SK-N-SH (cell line): ENCODE data around the gene MYO1C. TPM values are rescaled to one million over a fixed set of nuclear protein-coding genes. Genes with fewer than 3 reads are reported as not detected.

Experiments used
- CTCF ChIA-PET: fragments of 300-600, 350-600 bp; formaldehyde crosslinking; extraction: SDS; loops from one replicate; lab custom pipeline; 2021; lab: Yijun Ruan, JAX
- POLR2A ChIA-PET: fragments of 350-600 bp; sonication (Branson Sonifier 250); formaldehyde crosslinking; extraction: SDS; loops from one replicate; lab custom pipeline; 2020; ENCODE audit warnings: antibody characterized with exemption, inconsistent platforms; lab: Yijun Ruan, JAX
- DNase-seq: peaks from one replicate; pipeline ENCODE4 v3.0.0; 2012
- H2AFZ ChIP-seq: fragments of 200-600 bp; sonication (generic); 2 replicates; pipeline ENCODE4 v1.8.1; 2016; ENCODE audit warnings: antibody characterized with exemption, mild to moderate bottlenecking, low read depth
- H3F3A ChIP-seq: fragments of 200-600 bp; sonication (generic); replicated peaks from 2 replicates; pipeline ENCODE3; 2016; ENCODE audit warnings: antibody characterized with exemption, mild to moderate bottlenecking; ENCODE audit not compliant: insufficient read depth
- H3K27ac ChIP-seq, 2 experiments: fragments of 200-500 bp in 1 of 2; fragments of 200-600 bp in 1 of 2; sonication (Bioruptor generic) in 1 of 2; sonication (generic), shearing (Covaris generic) in 1 of 2; 2 replicates each; pipeline versions ENCODE4 v1.5.1 to v1.6.1; 2014 to 2016; ENCODE audit warnings: low read depth in 2 of 2, inconsistent platforms in 1 of 2, low read length in 1 of 2, mild to moderate bottlenecking in 1 of 2, mixed read lengths in 1 of 2
- H3K27me3 ChIP-seq: fragments of 200-600 bp; sonication (generic), shearing (Covaris generic); 2 replicates; pipeline ENCODE4 v1.6.1; 2016; ENCODE audit warnings: mixed run types; ENCODE audit not compliant: insufficient read depth
- H3K36me3 ChIP-seq, 2 experiments: fragments of 200-500 bp in 1 of 2; fragments of 200-600 bp in 1 of 2; sonication (Bioruptor generic) in 1 of 2; sonication (generic) in 1 of 2; replicated peaks in 1 of 2; 2 replicates each; pipeline versions ENCODE3 to v1.5.1; 2014 to 2016; ENCODE audit warnings: low read length in 1 of 2, mild to moderate bottlenecking in 1 of 2; ENCODE audit not compliant: insufficient read depth in 2 of 2, control insufficient read depth in 1 of 2
- H3K4me1 ChIP-seq, 2 experiments: fragments of 200-500 bp in 1 of 2; fragments of 200-600 bp in 1 of 2; sonication (Bioruptor generic) in 1 of 2; sonication (generic), shearing (Covaris generic) in 1 of 2; 2 replicates each; pipeline versions ENCODE4 v1.5.1 to v1.6.1; 2014 to 2016; ENCODE audit warnings: low read depth in 1 of 2, low read length in 1 of 2, mixed run types in 1 of 2; ENCODE audit not compliant: insufficient read depth in 2 of 2, control insufficient read depth in 1 of 2
- H3K4me2 ChIP-seq: fragments of 200-600 bp; sonication (generic), shearing (Covaris generic); 2 replicates; pipeline ENCODE4 v1.6.1; 2017; ENCODE audit warnings: mixed run types
- H3K4me3 ChIP-seq, 2 experiments: fragments of 200-500 bp in 1 of 2; fragments of 200-600 bp in 1 of 2; sonication (Bioruptor generic) in 1 of 2; sonication (generic), shearing (Covaris generic) in 1 of 2; 2 replicates each; pipeline versions ENCODE4 v1.5.1 to v1.8.1; 2014 to 2016; ENCODE audit warnings: low read depth in 2 of 2, inconsistent platforms in 1 of 2, low read length in 1 of 2, mild to moderate bottlenecking in 1 of 2, mixed read lengths in 1 of 2, moderate library complexity in 1 of 2
- H3K79me2 ChIP-seq: fragments of 200-600 bp; sonication (generic); 2 replicates; pipeline ENCODE4 v1.8.1; 2017; ENCODE audit warnings: mild to moderate bottlenecking; ENCODE audit not compliant: insufficient read depth
- H3K9ac ChIP-seq: fragments of 200-600 bp; sonication (generic); 2 replicates; pipeline ENCODE4 v1.6.1; 2017; ENCODE audit warnings: mixed run types
- H3K9me2 ChIP-seq: fragments of 200-600 bp; sonication (generic); 2 replicates; pipeline ENCODE4 v1.6.1; 2017; ENCODE audit warnings: mixed run types
- H3K9me3 ChIP-seq: fragments of 200-600 bp; sonication (generic); 2 replicates; pipeline ENCODE4 v1.6.1; 2017; ENCODE audit warnings: mixed run types, mild to moderate bottlenecking, moderate library complexity
- H4K20me1 ChIP-seq: fragments of 200-600 bp; sonication (generic); 2 replicates; pipeline ENCODE4 v1.6.1; 2017; ENCODE audit warnings: mild to moderate bottlenecking, mixed run types; ENCODE audit not compliant: insufficient read depth
- EP300 ChIP-seq, 2 experiments: IDR thresholded peaks; 2 replicates each; pipeline versions ENCODE4 v1.4.0 to v1.6.1; 2012; ENCODE audit warnings: borderline replicate concordance in 1 of 2, low read depth in 1 of 2, low read length in 1 of 2
- FOSL2 ChIP-seq: IDR thresholded peaks from 2 replicates; pipeline ENCODE4 v1.4.0; 2012; ENCODE audit warnings: low read depth, mild to moderate bottlenecking, moderate library complexity, borderline replicate concordance
- FOXM1 ChIP-seq: IDR thresholded peaks from 2 replicates; pipeline ENCODE4 v1.4.0; 2012; ENCODE audit warnings: low read depth, mild to moderate bottlenecking
- MEF2A ChIP-seq: IDR thresholded peaks from 2 replicates; pipeline ENCODE4 v1.4.0; 2012; ENCODE audit warnings: low read depth, borderline replicate concordance
- NFIC ChIP-seq: IDR thresholded peaks from 2 replicates; pipeline ENCODE4 v1.4.0; 2012; ENCODE audit warnings: borderline replicate concordance
- RAD21 ChIP-seq: IDR thresholded peaks from 2 replicates; pipeline ENCODE4 v1.6.1; 2012; ENCODE audit warnings: mild to moderate bottlenecking, low read length
- RCOR1 ChIP-seq: fragments of 150-350 bp; IDR thresholded peaks from 2 replicates; pipeline ENCODE4 v1.6.1; 2017; ENCODE audit warnings: antibody characterized with exemption, low read length
- RXRA ChIP-seq: IDR thresholded peaks from 2 replicates; pipeline ENCODE4 v1.4.0; 2012; ENCODE audit warnings: low read depth, mild to moderate bottlenecking, borderline replicate concordance
- SIN3A ChIP-seq: IDR thresholded peaks from 2 replicates; pipeline ENCODE4 v1.6.1; 2012; ENCODE audit warnings: low read depth, mild to moderate bottlenecking, low read length, moderate library complexity, borderline replicate concordance
- SMC3 ChIP-seq: IDR thresholded peaks from 2 replicates; pipeline ENCODE4 v1.6.1; 2012; ENCODE audit warnings: low read depth, low read length, improper control_type of control experiment
- USF1 ChIP-seq: IDR thresholded peaks from 2 replicates; pipeline ENCODE4 v1.4.0; 2012; ENCODE audit warnings: low read depth, borderline replicate concordance
- WGBS: methylation state at CpG from one replicate; pipeline ENCODE4 v1.1.6; 2017; ENCODE audit warnings: low lambda C conversion rate; 5-methylcytosine and 5-hydroxymethylcytosine counted together
- polyA plus RNA-seq, 3 experiments: library from polyadenylated mRNA; depleted of rRNA; stranded (reverse); fragments of >200 nt; gene quantifications; 2 replicates each; pipeline ENCODE4 v1.2.3, GENCODE V29; 2012
- TF ChIP-seq, protein P1 (sequence below): IDR thresholded peaks from 2 replicates; pipeline ENCODE4 v1.4.0; 2012; ENCODE audit warnings: low read depth, borderline replicate concordance
- TF ChIP-seq, protein P2 (sequence below): IDR thresholded peaks from 2 replicates; pipeline ENCODE4 v1.4.0; 2012; ENCODE audit warnings: low read depth

MYO1C gene
- polyA plus RNA-seq, 1 of the 3 experiments (the other 2 are of a cell fraction) = 102 TPM

GRCh38 chr17:1482680-1483079 is 9.8 kb downstream of the MYO1C start:
- H3K27me3 ChIP-seq = no peaks in the 10 kb centered on the region
- CTCF ChIA-PET = interaction anchor here (2.5 kb wide), 1 partner anchor 117 kb away, joined by 9 read pairs; no protein-coding TSS in a partner anchor
- TF ChIP-seq FOSL2 (no peak), SIN3A (no peak), EP300 (IDR thresholded peaks at IDR 0.05; ENCODE audit: borderline replicate concordance in 1 of 2, low read depth in 1 of 2, low read length in 1 of 2) (no peak), FOXM1 (no peak), RCOR1 (no peak)
- TF ChIP-seq, protein P1, sequence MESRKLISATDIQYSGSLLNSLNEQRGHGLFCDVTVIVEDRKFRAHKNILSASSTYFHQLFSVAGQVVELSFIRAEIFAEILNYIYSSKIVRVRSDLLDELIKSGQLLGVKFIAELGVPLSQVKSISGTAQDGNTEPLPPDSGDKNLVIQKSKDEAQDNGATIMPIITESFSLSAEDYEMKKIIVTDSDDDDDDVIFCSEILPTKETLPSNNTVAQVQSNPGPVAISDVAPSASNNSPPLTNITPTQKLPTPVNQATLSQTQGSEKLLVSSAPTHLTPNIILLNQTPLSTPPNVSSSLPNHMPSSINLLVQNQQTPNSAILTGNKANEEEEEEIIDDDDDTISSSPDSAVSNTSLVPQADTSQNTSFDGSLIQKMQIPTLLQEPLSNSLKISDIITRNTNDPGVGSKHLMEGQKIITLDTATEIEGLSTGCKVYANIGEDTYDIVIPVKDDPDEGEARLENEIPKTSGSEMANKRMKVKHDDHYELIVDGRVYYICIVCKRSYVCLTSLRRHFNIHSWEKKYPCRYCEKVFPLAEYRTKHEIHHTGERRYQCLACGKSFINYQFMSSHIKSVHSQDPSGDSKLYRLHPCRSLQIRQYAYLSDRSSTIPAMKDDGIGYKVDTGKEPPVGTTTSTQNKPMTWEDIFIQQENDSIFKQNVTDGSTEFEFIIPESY = no peak
- TF ChIP-seq, protein P2, sequence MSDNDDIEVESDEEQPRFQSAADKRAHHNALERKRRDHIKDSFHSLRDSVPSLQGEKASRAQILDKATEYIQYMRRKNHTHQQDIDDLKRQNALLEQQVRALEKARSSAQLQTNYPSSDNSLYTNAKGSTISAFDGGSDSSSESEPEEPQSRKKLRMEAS = no peak
- no peaks in the 10 kb centered on the region for H3F3A ChIP-seq
- no peak overlapping the region for H3K27ac ChIP-seq
- H3K79me2 ChIP-seq = peaks cover 49% of the 10 kb centered on the region
- H3K9ac ChIP-seq = no peak overlapping the region
- no peak for DNase-seq
- no peak overlapping the region for H3K4me3 ChIP-seq
- H3K9me3 ChIP-seq = no peaks in the 10 kb centered on the region
- 93% methylated on average over 20 of the region's 20 CpGs for WGBS
- POLR2A ChIA-PET = no interaction called here
- no peaks in the 10 kb centered on the region for H3K9me2 ChIP-seq
- no peak overlapping the region for H3K4me2 ChIP-seq
- H4K20me1 ChIP-seq = no peaks in the 10 kb centered on the region
- peaks cover 25 to 38% of the 10 kb centered on the region in 2 experiments for H3K36me3 ChIP-seq
- H2AFZ ChIP-seq = no peak overlapping the region
- peaks cover 1 to 9% of the 10 kb centered on the region in 2 experiments; a peak in 1 of 4 replicates for H3K4me1 ChIP-seq

DNA sequence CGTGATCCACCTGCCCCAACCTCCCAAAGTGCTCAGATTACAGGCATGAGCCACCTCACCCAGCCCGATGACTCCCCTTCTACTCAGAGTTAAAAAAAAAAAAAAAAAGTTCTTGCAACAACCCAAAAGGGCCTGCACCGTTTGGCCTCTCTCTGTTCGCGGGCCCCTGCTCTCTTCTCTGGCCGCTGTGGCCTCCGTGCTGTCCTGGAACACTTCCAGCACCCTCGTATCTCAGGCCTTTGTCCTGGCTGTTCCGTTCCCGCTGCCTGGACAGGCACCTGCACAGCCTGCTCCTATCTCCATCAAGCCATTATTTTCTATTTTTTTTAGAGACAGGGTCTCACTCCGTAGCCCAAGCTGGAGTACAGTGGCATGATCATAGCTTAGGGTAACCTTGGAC is 10.8 kb downstream of the MYO1C start:
- Histone ChIP-seq H3K4me1 (peaks cover 0 to 9% of the 10 kb centered on the region in 2 experiments; a peak in 1 of 4 replicates), H3K36me3 (peaks cover 28 to 42% of the 10 kb centered on the region in 2 experiments), H2AFZ (no peak overlapping the region), H3K4me2 (no peak overlapping the region), H3K4me3 (no peak overlapping the region), H3K9me3 (no peaks in the 10 kb centered on the region), H3K27me3 (no peaks in the 10 kb centered on the region), H4K20me1 (no peaks in the 10 kb centered on the region), H3K9ac (no peak overlapping the region), H3K79me2 (peaks cover 41% of the 10 kb centered on the region), H3K27ac (no peak overlapping the region), H3K9me2 (no peaks in the 10 kb centered on the region), H3F3A (no peaks in the 10 kb centered on the region)
- ChIA-PET POLR2A (no interaction called here), CTCF (interaction anchor here (2.5 kb wide), 1 partner anchor 116 kb away, joined by 9 read pairs; no protein-coding TSS in a partner anchor)
- TF ChIP-seq RAD21 (no peak), EP300 (IDR thresholded peaks at IDR 0.05; ENCODE audit: borderline replicate concordance in 1 of 2, low read depth in 1 of 2, low read length in 1 of 2) (no peak), RXRA (no peak), SMC3 (no peak), NFIC (no peak), MEF2A (no peak), USF1 (no peak), RCOR1 (no peak), FOXM1 (no peak)
- WGBS = 91% methylated on average over 11 of the region's 11 CpGs
- no peak for DNase-seq
